HepG2 (cell line): ENCODE data around the gene ATOSB. TPM values are rescaled to one million over a fixed set of nuclear protein-coding genes. Genes with fewer than 3 reads are reported as not detected.

Experiments used
- ARID2 ChIP-seq: sonication (generic); formaldehyde crosslinking; IDR thresholded peaks from 2 replicates; pipeline ENCODE4 v1.8.1; 2022; ENCODE audit warnings: mild to moderate bottlenecking, missing genetic modification reagents, borderline replicate concordance
- CTCF ChIP-seq: sonication (generic); formaldehyde crosslinking; IDR thresholded peaks from 2 replicates; pipeline ENCODE4 v1.5.0; 2020; ENCODE audit warnings: mild to moderate bottlenecking, missing genetic modification reagents, moderate library complexity
- DDIT3 ChIP-seq: sonication (generic); formaldehyde crosslinking; IDR thresholded peaks from 2 replicates; pipeline ENCODE4 v1.4.0; 2020; ENCODE audit warnings: mild to moderate bottlenecking, missing genetic modification reagents
- HOXA9 ChIP-seq: sonication (generic); formaldehyde crosslinking; IDR thresholded peaks from 2 replicates; pipeline ENCODE4 v1.8.1; 2022; ENCODE audit warnings: missing genetic modification reagents, mild to moderate bottlenecking, moderate library complexity, borderline replicate concordance
- MNT ChIP-seq: fragments of 450-650 bp; IDR thresholded peaks from 2 replicates; pipeline ENCODE4 v1.6.1; 2016
- NFE2 ChIP-seq: sonication (generic); formaldehyde crosslinking; IDR thresholded peaks from 2 replicates; pipeline ENCODE4 v1.4.0; 2020; ENCODE audit warnings: missing genetic modification reagents
- ZBTB1 ChIP-seq: sonication (generic); formaldehyde crosslinking; IDR thresholded peaks from 2 replicates; pipeline ENCODE4 v1.4.0; 2020; ENCODE audit warnings: missing genetic modification reagents, borderline replicate concordance
- ZBTB38 ChIP-seq: sonication (generic); formaldehyde crosslinking; IDR thresholded peaks from 2 replicates; pipeline ENCODE4 v1.5.1; 2020; ENCODE audit warnings: mild to moderate bottlenecking, missing genetic modification reagents
- ZNF282 ChIP-seq: fragments of 450-650 bp; IDR thresholded peaks from 2 replicates; pipeline ENCODE4 v1.6.1; 2018; ENCODE audit not compliant: partially characterized antibody
- ZNF367 ChIP-seq: sonication (generic); formaldehyde crosslinking; IDR thresholded peaks from 2 replicates; pipeline ENCODE4 v1.4.0; 2020; ENCODE audit warnings: missing genetic modification reagents, borderline replicate concordance
- ZNF775 ChIP-seq: sonication (generic); formaldehyde crosslinking; IDR thresholded peaks from 2 replicates; pipeline ENCODE4 v1.4.0; 2020; ENCODE audit warnings: missing genetic modification reagents, mild to moderate bottlenecking, moderate library complexity, borderline replicate concordance
- polyA plus RNA-seq, 8 experiments: library from polyadenylated mRNA; depleted of rRNA in 3 of 8; stranded (reverse) in 7 of 8; unstranded in 1 of 8; fragments of >200 nt; fragmentation: Illumina TruSeq in 4 of 8; extraction: Trizol in 4 of 8; gene quantifications; 2 replicates each; pipeline versions ENCODE4 v1.2.1 to v1.2.3, GENCODE V29; 2011 to 2016; ENCODE audit warnings: low read depth in 4 of 8, missing spikeins in 1 of 8, mixed read lengths in 1 of 8; ENCODE audit not compliant: insufficient read depth in 1 of 8
- total RNA-seq, 5 experiments: library from RNA; depleted of rRNA; stranded (reverse); fragments of >200 nt; fragmentation: Illumina TruSeq; extraction: Trizol; gene quantifications; 2 replicates each; pipeline ENCODE4 v1.2.3, GENCODE V29; 2016; ENCODE audit warnings: low read depth in 1 of 5
- TF ChIP-seq, protein P1 (sequence below), 2 experiments: fragments of 450-650 bp in 1 of 2; sonication (generic) in 1 of 2; formaldehyde crosslinking in 1 of 2; IDR thresholded peaks; 2 replicates each; pipeline versions ENCODE4 v1.6.1 to v1.8.0; 2016 to 2022; ENCODE audit warnings: antibody characterized with exemption in 1 of 2, mild to moderate bottlenecking in 1 of 2, missing genetic modification reagents in 1 of 2
- TF ChIP-seq, protein P2 (sequence below): sonication (generic); formaldehyde crosslinking; IDR thresholded peaks from 2 replicates; pipeline ENCODE4 v1.5.0; 2020; ENCODE audit warnings: mild to moderate bottlenecking, low read depth, missing genetic modification reagents, borderline replicate concordance

ATOSB gene
- total and polyA plus RNA-seq, 2 of the 13 experiments (the other 11 are each of a cell fraction or from before 2014, with no cell fraction given), result 1.9 to 6.4 TPM

GRCh38 chr9:35096035-35096849 is 19.4 kb downstream of the ATOSB start, which contains the start of gene PIGO (continued):
- TF ChIP-seq ZNF282 (no peak), ZNF367 (peak; percentile 43; the same call in 1 of the 2 replicates), ZBTB1 (CRISPR knock-in tag) (no peak), ARID2 (CRISPR knock-in tag) (peak; percentile 83; the same call in 1 of the 2 replicates), DDIT3 (CRISPR knock-in tag) (0 out of 2 replicates have a peak, but pooled peaks have one; percentile 58), ZBTB38 (CRISPR knock-in tag) (peak; percentile 37; the same call in 1 of the 2 replicates), CTCF (CRISPR knock-in tag) (peak; percentile 81), HOXA9 (CRISPR knock-in tag) (no peak), ZNF775 (CRISPR knock-in tag) (peak; percentile 88; the same call in 1 of the 2 replicates), NFE2 (CRISPR knock-in tag) (no peak), MNT (0 out of 2 replicates have a peak, but pooled peaks have one; percentile 8)
- TF ChIP-seq, protein P1, sequence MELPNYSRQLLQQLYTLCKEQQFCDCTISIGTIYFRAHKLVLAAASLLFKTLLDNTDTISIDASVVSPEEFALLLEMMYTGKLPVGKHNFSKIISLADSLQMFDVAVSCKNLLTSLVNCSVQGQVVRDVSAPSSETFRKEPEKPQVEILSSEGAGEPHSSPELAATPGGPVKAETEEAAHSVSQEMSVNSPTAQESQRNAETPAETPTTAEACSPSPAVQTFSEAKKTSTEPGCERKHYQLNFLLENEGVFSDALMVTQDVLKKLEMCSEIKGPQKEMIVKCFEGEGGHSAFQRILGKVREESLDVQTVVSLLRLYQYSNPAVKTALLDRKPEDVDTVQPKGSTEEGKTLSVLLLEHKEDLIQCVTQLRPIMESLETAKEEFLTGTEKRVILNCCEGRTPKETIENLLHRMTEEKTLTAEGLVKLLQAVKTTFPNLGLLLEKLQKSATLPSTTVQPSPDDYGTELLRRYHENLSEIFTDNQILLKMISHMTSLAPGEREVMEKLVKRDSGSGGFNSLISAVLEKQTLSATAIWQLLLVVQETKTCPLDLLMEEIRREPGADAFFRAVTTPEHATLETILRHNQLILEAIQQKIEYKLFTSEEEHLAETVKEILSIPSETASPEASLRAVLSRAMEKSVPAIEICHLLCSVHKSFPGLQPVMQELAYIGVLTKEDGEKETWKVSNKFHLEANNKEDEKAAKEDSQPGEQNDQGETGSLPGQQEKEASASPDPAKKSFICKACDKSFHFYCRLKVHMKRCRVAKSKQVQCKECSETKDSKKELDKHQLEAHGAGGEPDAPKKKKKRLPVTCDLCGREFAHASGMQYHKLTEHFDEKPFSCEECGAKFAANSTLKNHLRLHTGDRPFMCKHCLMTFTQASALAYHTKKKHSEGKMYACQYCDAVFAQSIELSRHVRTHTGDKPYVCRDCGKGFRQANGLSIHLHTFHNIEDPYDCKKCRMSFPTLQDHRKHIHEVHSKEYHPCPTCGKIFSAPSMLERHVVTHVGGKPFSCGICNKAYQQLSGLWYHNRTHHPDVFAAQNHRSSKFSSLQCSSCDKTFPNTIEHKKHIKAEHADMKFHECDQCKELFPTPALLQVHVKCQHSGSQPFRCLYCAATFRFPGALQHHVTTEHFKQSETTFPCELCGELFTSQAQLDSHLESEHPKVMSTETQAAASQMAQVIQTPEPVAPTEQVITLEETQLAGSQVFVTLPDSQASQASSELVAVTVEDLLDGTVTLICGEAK (IDR thresholded peaks at IDR 0.05), result no peak
- TF ChIP-seq, protein P1 (CRISPR knock-in tag; IDR thresholded peaks at IDR 0.05), result peak; percentile 85; the same call in 1 of the 2 replicates
- TF ChIP-seq, protein P2, sequence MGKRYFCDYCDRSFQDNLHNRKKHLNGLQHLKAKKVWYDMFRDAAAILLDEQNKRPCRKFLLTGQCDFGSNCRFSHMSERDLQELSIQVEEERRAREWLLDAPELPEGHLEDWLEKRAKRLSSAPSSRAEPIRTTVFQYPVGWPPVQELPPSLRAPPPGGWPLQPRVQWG (CRISPR knock-in tag), result no peak
